Vagina (tissue), 2 donors: ENCODE results near the gene CABP1. TPM values are rescaled to one million over a fixed set of nuclear protein-coding genes. Genes with fewer than 3 reads are reported as not detected.

Source experiments
- DNase-seq, 2 donors: peaks; one replicate each; pipeline ENCODE4 v3.0.0-alpha.2; 2017; ENCODE audit errors: extremely low spot score in 2 of 2
- H3K27ac ChIP-seq: fragments of 200-600 bp; sonication (generic); one replicate; pipeline ENCODE4 v1.5.1; 2019
- H3K27me3 ChIP-seq: fragments of 200-600 bp; sonication (generic); one replicate; pipeline ENCODE4 v1.5.1; 2019
- H3K36me3 ChIP-seq, 2 donors: fragments of 200-600 bp; sonication (generic); one replicate each; pipeline ENCODE4 v1.5.1; 2017 to 2019
- H3K4me1 ChIP-seq: fragments of 200-600 bp; sonication (generic); one replicate; pipeline ENCODE4 v1.5.1; 2019
- H3K4me3 ChIP-seq, 2 donors: fragments of 200-600 bp; sonication (generic); 1 replicate in 1 of 2; 2 replicates in 1 of 2; pipeline ENCODE4 v1.5.1; 2016 to 2019
- H3K9me3 ChIP-seq: fragments of 200-600 bp; sonication (generic); one replicate; pipeline ENCODE4 v1.5.1; 2019
- POLR2A ChIP-seq, 2 donors: fragments of 450-650 bp; IDR thresholded peaks; one replicate each; pipeline ENCODE4 v1.6.1; 2017; ENCODE audit warnings: antibody characterized with exemption in 2 of 2, mild to moderate bottlenecking in 2 of 2, moderate library complexity in 2 of 2
- POLR2AphosphoS5 ChIP-seq, 2 donors: sonication (generic); formaldehyde crosslinking; IDR thresholded peaks; one replicate each; pipeline ENCODE4 v1.9.0; 2017; ENCODE audit warnings: antibody characterized with exemption in 2 of 2, mild to moderate bottlenecking in 2 of 2, low read depth in 1 of 2; ENCODE audit not compliant: insufficient read depth in 1 of 2
- intact Hi-C: fragments of 100-400 bp; cut with DNase I; formaldehyde crosslinking; loops from one replicate; pipeline ENCODE4 v1.15.1; 2023
- total RNA-seq: library from RNA; depleted of rRNA; stranded (reverse); fragments of >200 nt; gene quantifications from one replicate; pipeline ENCODE4 v1.2.3, GENCODE V29; 2016
- TF ChIP-seq, protein P1 (sequence below), 3 experiments: fragments of 450-650 bp in 2 of 3; fragments of 200-600 bp in 1 of 3; sonication (generic) in 1 of 3; IDR thresholded peaks; one replicate each; pipeline ENCODE4 v1.5.1; 2017 to 2019; ENCODE audit warnings: antibody characterized with exemption in 3 of 3, mild to moderate bottlenecking in 2 of 3, moderate library complexity in 2 of 3

The CABP1 gene
- total RNA-seq, 1 donor from 2014 or later: 0.49 TPM

- H3K27ac ChIP-seq: no peak overlapping the region
- no peaks in the 10 kb centered on the region for H3K27me3 ChIP-seq
- H3K36me3 ChIP-seq: no peaks in the 10 kb centered on the region
- intact Hi-C loops: no loop called here
- TF ChIP-seq, protein P1, sequence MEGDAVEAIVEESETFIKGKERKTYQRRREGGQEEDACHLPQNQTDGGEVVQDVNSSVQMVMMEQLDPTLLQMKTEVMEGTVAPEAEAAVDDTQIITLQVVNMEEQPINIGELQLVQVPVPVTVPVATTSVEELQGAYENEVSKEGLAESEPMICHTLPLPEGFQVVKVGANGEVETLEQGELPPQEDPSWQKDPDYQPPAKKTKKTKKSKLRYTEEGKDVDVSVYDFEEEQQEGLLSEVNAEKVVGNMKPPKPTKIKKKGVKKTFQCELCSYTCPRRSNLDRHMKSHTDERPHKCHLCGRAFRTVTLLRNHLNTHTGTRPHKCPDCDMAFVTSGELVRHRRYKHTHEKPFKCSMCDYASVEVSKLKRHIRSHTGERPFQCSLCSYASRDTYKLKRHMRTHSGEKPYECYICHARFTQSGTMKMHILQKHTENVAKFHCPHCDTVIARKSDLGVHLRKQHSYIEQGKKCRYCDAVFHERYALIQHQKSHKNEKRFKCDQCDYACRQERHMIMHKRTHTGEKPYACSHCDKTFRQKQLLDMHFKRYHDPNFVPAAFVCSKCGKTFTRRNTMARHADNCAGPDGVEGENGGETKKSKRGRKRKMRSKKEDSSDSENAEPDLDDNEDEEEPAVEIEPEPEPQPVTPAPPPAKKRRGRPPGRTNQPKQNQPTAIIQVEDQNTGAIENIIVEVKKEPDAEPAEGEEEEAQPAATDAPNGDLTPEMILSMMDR (IDR thresholded peaks at IDR 0.05): no peak
- TF ChIP-seq POLR2A (IDR thresholded peaks at IDR 0.05) (no peak), POLR2AphosphoS5 (IDR thresholded peaks at IDR 0.05; ENCODE audit: insufficient read depth in 1 of 2, low read depth in 1 of 2) (no peak)
- no peaks in the 10 kb centered on the region for H3K4me1 ChIP-seq
- no peaks in the 10 kb centered on the region for H3K9me3 ChIP-seq
- no peak for DNase-seq
- H3K4me3 ChIP-seq: no peak overlapping the region
Measured at GRCh38 chr12:120628919-120629318, 11.5 kb upstream of the CABP1 start.

DNA sequence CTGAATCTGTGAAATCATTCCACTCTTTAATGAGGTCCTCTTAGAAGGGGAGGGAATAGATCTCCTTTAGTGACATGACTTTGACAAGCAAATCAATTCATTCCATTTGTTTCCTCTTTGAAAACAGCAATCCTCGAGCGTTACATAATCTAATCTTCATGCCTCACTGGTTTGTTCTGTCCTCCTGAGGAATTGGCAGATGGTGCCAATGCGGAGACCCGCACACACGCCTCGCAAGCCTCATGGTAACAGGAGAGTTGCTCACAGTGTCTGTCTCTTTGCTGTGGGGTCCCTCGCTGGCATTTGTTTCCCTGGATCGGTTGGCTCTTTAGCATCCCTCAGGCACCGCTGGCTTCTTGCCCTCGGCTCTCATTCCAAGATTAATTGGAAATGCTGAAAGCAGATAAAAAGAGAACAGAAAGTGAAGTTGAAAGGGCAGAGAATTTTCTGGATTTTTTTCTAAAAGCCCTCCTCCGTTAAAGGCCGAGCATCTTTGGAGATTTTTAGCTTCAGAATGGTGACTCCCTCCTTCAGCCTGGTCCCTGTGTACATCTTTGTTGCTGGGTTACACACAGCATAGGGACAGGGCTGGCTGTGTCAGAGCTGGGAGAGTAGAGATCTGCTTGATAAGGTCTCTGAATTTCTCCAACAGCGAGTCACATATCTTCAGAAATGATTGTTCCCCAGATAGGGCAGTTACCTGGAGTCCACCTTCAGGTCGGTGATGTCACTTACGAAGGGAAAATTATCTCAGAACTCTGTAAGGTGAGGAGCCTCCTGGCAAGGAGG is 10.1 kb upstream of the CABP1 start:
- TF ChIP-seq POLR2AphosphoS5 (IDR thresholded peaks at IDR 0.05; ENCODE audit: insufficient read depth in 1 of 2, low read depth in 1 of 2): no peak
- TF ChIP-seq, protein P1 (IDR thresholded peaks at IDR 0.05): no peak
- TF ChIP-seq POLR2A (IDR thresholded peaks at IDR 0.05): no peak
- H3K4me3 ChIP-seq: no peak overlapping the region
- H3K9me3 ChIP-seq: no peaks in the 10 kb centered on the region
- intact Hi-C loops: no loop called here
- no peak overlapping the region for H3K27ac ChIP-seq
- no peaks in the 10 kb centered on the region for H3K36me3 ChIP-seq
- H3K27me3 ChIP-seq: no peaks in the 10 kb centered on the region
- DNase-seq: no peak
- no peaks in the 10 kb centered on the region for H3K4me1 ChIP-seq

DNA sequence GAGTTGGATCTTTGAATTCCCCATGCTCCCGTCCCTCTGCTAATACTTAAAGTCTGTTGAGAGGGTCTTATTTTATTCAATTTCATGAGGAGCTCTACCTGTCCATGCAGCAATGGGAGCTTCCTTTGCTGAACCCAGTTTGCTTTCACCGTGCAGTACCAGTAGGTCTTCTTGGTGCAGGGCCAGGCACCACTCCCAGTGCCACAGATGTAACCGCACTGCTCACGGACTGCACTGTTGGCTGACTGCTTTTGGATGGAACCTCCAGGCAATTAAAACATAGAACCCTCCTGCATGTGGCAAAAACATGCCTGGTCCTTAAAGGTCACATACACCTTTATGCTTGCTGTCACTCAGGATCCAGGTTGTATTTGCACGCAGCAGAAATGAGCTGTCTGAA is 9.3 kb upstream of the CABP1 start:
- TF ChIP-seq, protein P1 (IDR thresholded peaks at IDR 0.05): no peak
- TF ChIP-seq POLR2A (IDR thresholded peaks at IDR 0.05) (no peak), POLR2AphosphoS5 (IDR thresholded peaks at IDR 0.05; ENCODE audit: insufficient read depth in 1 of 2, low read depth in 1 of 2) (no peak)
- H3K4me3 ChIP-seq: no peak overlapping the region
- intact Hi-C loops: no loop called here
- H3K27me3 ChIP-seq: no peaks in the 10 kb centered on the region
- no peak for DNase-seq
- no peaks in the 10 kb centered on the region for H3K4me1 ChIP-seq
- H3K27ac ChIP-seq: no peak overlapping the region
- H3K36me3 ChIP-seq: no peaks in the 10 kb centered on the region
- H3K9me3 ChIP-seq: no peaks in the 10 kb centered on the region

GRCh38 chr12:120640861-120641833 is 721 bp downstream of the CABP1 start:
- no peaks in the 10 kb centered on the region for H3K36me3 ChIP-seq
- no peak overlapping the region for H3K27ac ChIP-seq
- no peak for DNase-seq
- no peaks in the 10 kb centered on the region for H3K9me3 ChIP-seq
- TF ChIP-seq POLR2A (IDR thresholded peaks at IDR 0.05) (no peak), POLR2AphosphoS5 (IDR thresholded peaks at IDR 0.05; ENCODE audit: insufficient read depth in 1 of 2, low read depth in 1 of 2) (no peak)
- TF ChIP-seq, protein P1 (IDR thresholded peaks at IDR 0.05): no peak
- no peaks in the 10 kb centered on the region for H3K27me3 ChIP-seq
- H3K4me1 ChIP-seq: peaks cover 13% of the 10 kb centered on the region
- peak overlapping the region; percentile 35 to 55 for H3K4me3 ChIP-seq
- intact Hi-C loops: loop anchor here (5.0 kb wide), 1 partner anchor 326 kb away; no protein-coding TSS in a partner anchor
